Measurements from ENCODE around the gene DTX2.
"Not testable (repeated sequence)": the region's sequence is repeated elsewhere in the genome, so short reads cannot be mapped to it uniquely, and the experiment has no call there.

The DTX2 gene

DNA sequence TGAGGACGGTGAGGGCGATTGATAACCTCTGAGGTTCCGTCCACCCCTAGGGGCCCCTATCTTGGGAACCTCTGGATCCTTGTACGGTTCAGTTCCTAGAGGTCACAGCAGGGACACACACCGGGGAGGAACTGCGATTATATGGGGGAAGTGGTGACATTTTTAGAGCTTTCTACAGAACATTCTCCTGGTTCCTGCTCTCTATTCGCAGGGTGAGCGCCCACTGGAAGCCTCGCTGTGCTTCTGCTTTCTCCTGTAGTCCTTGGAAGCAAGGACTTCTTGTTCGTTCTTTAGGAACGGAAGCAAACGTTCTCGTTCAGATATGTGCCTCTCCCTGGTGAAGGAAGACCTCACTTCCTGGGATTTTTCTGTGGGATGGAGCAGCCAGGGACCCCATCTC is 26.5 kb downstream of the DTX2 start:
- DNase-seq (ENCODE audit: low read depth), result not testable (repeated sequence)

DNA sequence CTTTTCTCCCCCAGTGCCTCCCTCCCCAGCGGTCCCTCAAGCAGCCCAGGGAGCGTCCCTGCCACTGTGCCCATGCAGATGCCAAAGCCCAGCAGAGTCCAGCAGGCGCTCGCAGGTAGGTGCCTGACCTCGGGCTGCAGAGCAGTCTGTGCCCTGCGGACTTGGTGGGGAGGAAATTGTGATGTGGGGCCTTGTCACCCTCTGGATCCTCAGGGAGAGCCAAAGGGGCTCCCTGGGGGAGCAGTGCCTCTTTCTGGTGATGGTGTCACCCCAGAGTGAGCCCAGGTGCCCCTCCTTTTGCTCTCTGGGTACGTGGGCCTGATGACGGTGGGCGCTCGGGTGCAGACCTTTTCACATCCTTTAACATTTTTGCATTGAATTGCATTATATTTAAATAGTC is 30.6 kb downstream of the DTX2 start:
- DNase-seq (ENCODE audit: low read depth), result not testable (repeated sequence)

DNA sequence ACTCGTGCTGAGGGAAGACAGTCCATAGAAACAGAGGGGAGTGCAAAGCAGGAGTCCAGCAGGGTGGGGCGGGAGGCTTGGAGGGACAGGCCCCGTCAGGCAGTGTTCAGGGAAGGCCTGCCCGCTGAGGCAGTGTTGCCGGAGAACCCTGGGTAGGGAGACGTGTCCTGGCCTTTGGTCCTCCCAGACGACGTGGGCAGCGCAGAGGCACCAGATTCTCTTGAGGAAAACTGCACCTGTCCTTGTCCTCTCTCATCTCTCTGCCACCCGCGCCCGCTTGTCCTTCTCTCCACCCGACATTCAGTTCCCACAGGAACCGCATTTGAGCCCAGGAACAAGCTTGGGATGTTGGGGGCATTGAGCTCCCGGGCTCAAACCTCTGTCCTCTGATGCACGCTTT is 34.2 kb downstream of the DTX2 start:
- not testable (repeated sequence) for DNase-seq (ENCODE audit: low read depth)

DNA sequence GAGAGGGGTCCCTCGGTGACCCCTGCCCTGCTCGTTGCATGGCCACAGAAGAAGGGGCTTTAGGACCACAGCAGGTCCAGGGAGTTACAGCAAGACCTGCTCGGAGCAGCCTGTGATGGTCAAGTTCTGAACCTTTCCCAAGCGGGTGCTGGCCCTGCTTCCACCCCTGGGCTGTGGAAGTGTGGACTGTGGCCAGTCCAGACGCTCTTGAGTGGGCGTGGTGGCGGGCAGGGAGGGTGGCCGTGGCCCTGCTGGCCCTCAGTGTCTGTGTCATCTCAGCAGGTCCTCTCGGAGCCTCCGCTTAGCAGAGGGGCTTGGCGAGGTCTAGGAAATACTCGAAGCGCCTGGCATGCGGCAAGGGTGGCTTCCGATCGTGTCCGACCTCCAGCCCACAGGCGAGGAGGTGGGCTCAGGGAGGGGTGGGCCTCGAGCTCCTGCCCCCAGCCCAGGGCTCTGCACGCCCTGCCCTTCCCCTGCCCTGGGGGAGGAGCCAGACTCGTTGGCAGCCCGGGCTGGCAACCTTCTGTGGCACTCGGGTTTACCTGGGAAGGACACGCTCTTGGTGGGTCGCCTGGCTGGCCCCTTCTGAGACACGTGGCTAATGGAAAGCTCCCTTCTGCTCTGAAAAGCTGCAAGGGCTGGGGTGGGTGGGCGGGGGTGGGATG is 36.5 kb downstream of the DTX2 start:
- not testable (repeated sequence) for DNase-seq (ENCODE audit: low read depth)

DNA sequence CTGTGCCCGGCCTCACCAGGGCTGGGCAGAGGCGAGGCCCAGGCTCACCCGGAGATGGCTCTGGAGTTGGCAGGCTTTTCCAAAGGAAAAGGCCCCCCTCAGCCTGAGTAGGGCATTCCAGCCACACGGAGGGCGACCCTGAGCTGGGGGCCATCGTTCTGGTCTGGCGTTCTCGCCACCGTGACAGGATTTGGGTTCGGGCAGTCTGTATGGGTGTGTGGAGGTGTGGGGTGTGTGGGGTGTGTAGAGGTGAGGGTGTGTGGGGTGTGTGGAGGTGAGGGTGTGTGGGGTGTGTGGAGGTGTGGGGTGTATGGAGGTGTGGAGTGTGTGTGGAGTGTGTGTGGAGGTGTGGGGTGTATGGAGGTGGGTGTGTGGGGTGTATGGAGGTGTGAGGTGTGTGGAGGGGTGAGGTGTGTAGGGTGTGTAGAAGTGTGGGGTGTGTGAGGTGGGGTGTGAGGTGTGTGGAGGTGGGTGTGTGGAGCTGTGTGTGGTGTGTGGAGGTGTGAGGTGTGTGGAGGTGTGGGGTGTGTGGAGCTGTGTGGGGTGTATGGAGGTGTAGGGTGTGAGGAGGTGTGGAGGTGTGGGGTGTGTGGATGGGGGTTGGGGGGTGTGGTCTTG is 37.2 kb downstream of the DTX2 start:
- DNase-seq (ENCODE audit: low read depth), result not testable (repeated sequence)

DNA sequence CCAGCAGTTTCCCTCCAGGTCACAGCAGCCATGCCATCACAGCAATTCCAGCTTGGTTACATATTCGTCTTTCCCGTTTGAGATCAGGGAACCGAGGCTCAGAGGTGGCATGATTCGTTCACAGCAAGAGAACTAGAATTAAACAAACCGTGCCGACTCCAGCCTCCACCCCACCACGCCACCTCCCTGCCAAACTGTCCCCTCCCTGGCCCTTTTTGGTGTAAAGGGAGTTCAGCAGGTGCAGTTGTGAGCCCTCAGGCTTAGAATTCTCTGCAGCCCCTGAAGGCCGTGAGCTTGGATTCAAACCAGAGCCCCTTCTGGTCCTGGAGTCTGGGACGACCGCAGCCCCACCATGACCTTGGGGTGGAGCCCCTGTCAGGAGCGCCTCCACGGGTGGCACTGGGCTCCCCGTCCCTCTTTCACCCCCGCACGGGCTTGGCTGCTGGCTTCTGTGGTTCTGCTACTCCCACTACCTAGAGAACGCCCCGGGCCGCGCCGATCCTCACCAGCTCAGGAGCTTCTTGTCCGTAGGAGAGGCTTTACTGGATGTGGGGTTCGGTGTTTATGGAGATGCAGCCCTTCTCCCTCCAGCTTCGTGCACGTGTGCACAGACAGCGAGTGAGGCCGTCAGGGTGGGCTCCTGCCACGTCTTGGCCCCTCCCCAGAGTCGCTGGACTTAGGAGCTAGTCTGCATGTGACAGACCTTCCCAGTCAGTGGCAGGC is 37.9 kb downstream of the DTX2 start:
- DNase-seq (ENCODE audit: low read depth), result not testable (repeated sequence)

DNA sequence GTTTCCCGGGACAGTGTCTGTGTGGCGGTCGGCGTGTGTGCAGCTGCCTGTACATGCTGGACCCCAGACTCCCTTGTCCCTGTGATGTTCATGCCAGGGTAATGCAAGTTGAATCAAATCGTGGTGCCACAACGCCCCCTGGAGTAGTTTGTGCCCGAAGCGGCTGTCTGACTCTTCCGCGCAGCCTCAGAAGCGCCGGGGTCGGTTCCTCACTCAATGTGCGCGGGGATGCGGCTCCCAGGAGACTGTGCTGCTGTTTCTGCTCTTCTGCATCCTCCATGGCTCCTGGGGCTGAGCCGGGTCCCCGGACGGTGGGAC is 38.4 kb downstream of the DTX2 start:
- not testable (repeated sequence) for DNase-seq (ENCODE audit: low read depth)

DNA sequence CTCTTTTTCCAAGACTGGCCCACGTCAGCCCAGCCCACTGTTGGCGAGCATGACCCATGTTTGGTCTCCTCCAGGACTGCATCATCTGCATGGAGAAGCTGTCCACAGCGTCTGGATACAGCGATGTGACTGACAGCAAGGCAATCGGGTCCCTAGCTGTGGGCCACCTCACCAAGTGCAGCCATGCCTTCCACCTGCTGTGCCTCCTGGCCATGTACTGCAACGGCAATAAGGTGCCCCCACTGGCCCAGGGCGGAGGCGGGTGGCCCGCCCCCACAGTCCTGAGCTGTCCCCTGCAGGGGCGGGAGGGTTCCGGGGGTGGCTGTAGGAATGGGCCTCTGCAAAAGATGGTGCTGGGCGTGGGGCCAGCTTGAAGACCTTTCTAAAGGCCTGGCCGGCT is 40.7 kb downstream of the DTX2 start:
- not testable (repeated sequence) for DNase-seq (ENCODE audit: low read depth)

DNA sequence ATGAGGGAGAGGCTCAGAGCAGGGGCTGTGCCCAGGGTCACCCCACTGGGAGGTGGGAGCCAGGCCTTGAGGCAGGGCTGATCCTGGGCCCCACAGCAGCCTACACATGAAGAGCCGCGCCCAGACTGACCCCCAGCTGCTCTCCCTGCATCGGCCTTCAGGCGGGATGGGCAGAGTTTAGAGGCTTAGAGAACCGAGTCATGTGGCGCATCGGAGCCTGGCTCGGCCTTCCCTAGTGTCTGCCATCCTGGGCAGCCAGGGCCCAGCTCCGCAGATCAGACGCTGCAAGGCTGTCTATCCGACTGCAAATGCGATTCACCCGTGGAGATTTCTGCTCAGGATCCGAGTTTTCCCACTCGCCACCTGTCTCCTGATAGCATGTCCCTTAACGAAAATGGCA is 41.3 kb downstream of the DTX2 start:
- DNase-seq (ENCODE audit: low read depth), result not testable (repeated sequence)

DNA sequence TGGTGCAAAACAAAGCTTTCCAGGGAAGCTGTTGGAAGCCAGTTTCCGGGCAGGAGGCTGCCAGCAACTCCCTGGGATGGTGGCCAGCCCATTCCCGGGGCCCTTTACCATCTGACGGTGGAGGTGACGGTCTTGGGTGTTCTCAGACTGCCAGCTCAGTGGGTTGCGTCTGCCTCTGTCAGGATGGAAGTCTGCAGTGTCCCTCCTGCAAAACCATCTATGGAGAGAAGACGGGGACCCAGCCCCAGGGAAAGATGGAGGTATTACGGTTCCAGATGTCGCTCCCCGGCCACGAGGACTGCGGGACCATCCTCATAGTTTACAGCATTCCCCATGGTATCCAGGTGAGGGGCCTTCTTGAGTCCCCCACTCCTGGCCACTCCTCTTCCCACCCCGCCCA is 41.7 kb downstream of the DTX2 start:
- DNase-seq (ENCODE audit: low read depth), result not testable (repeated sequence)

DNA sequence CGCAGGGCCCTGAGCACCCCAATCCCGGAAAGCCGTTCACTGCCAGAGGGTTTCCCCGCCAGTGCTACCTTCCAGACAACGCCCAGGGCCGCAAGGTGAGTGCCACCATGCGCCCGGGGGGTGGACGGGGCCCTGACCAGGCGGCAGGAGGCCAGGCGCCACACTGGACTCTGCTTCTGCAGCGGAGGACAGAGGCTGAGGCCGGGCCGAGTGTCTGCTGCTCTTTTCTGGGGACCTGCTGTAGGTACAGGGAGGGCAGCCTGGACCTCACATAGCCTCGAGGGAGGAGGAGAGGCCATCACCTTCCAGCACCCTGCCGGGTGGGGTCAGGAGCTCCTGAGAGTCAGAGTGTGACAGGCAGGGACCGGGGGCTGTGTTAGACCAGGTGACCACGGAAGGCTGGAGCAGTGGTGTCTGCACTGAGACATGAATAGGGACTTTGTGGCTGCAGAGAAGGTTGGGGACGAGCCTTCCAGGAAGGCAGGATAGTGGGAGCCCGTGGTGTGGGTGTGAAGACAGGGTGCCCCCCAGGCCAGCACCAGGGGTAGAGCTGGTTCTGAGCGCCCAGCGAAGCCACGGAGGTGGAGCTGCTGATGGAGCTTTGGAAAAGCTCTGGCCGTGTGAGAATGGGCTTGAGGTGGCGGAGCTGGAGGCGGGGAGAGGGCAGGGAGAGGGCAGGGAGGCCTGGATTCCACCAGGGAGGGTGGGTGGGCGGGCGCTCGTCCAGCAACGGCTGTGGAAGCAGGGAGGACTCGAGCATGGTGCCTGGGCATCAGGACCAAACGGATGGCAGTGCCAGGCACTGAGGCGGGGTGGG is 43.0 kb downstream of the DTX2 start:
- not testable (repeated sequence) for DNase-seq (ENCODE audit: low read depth)

DNA sequence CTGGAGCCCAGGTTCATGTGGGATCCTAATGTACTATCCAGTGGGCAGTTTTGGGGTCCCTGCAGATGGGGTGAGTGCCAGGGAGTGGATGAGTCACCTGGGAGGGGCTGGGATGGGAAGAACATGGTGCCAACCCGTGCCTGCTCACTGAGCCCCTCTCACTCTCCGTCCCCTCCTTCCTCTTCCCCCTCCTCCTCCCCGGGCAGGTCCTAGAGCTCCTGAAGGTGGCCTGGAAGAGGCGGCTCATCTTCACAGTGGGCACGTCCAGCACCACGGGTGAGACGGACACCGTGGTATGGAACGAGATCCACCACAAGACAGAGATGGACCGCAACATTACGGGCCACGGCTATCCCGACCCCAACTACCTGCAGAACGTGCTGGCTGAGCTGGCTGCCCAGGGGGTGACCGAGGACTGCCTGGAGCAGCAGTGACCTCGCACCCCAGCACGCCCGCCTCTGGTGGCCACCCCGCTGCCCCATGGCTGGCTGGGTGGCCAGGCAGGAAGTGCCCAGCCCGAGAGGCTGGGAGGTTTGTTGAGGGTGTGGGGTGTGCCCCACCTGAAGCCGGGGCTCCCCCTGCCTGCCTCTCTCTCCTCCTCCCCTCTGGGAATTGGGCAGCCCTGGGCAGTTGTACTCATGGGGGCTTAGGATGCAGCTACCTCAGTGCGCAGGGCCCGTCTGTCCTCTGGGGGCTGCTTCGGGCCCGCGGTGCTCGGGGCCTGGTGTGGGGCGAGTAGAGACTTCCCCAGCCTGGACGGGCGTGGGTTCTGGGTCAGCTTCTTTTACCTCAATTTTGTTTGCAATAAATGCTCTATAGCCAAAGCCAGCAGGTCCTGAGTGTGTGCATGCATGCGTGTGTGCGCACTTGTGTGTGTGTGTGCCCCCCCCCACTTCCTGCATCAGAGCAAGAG is 43.9 kb downstream of the DTX2 start:
- no peak for DNase-seq (ENCODE audit: low read depth)

DNA sequence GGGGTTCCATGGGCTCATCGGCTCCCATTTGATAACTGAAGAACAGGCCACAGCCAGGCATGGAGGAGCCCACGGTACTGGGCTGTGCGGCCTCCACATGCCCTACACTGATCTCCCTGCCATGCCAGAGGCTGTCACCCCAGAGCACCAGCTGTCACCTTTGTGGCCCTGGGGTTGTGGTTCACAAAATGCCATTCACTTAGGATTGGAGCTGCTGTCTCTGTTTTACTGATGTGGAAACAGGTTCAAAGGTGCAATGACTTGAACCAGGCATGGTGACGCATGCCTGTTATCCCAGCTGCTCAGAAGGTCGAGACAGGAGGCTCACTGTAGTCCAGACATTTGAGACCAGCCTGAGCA is 44.6 kb downstream of the DTX2 start:
- no peak for DNase-seq (ENCODE audit: low read depth)

DNA sequence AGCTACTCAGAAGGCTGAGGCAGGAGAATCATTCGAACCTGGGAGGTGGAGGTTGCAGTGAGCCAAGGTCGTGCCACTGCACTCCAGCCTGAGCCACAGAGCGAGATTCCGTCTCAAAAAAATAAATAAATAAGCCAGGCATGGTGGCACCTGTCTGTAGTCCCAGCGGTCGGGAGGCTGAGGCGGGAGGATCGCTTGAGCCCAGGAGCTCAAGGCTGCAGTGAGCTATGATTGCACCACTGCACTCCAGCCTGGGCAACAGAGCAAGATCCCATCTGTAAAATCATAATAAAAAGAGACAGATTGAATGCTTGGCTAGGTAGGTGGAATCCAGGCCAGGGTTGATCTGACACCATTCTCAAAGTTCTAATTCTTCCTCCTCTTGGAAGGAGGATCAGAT is 45.1 kb downstream of the DTX2 start:
- DNase-seq (ENCODE audit: low read depth), result not testable (repeated sequence)

DNA sequence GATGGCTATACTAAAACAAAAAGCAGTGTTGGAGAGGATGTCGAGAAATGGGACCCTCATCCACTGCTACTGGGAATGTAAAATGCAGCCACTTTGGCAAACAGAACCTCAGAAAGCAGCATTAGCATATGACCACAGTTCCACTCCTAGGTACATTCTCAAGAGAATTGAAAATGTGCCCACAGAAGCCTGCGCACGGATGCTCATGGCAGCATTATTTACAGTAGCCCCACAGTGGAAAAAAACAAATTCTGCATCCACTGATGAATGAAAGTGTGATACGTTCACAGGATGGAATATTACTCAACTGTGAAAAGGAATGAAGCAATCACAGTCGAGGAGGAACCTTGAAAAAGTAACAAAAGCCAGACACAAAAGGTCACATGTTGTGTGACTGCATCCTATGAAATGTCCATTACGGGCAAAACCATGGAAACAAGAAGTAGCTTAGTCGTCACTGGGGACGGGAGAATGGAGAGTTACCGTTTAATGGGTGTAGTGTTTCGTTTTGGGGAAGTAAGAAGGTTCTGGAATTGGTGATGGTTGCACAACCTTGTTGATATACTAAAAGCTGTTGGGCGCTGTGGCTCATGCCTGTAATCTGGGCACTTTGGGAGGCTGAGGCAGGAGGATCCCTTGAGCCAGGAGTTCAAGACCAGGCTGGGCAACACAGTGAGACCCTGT is 46.4 kb downstream of the DTX2 start:
- no peak for DNase-seq (ENCODE audit: low read depth)

DNA sequence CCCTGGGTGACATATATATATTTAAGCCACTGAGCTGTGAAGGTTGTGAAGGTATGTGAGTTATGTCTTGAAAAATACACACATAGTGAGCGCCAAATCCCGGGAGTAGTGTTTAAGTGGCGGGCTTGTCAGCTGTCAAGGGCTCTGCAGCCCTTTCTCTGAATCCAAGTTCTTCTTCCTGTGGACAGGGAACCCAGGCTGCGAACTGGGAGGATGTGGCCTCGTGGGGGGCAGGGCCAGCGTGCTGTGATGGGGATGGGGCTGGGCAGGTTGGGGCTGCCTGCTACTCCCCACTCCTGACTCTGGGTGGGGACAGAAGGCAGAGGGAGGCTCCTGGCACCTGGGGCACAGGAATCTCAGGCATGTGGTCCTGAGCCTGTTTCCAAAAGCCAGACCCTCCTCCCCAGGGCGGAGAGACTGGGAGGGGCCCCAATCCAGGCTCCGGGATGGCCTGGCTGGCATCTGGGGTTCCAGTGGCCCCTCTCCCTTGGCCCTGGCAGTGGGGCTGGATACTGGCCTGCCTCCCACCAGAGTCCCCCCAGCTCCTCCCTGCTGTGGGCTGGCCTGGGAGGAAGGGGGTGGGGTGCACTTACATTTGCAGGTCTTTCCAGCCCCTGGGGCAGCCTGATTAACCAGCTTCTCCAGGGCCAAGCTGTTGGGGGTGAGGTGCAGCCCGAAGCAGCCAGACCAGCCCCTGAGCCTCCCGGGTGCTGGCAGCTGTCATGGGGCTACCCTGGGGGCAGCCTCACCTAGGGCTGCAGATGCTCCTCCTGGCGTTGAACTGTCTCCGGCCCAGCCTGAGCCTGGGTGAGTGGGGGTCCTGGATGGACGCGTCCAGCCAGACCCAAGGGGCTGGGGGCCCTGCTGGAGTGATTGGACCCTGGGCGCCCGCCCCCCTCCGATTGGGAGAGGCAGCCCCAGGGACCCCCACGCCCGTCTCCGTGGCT is 48.7 kb downstream of the DTX2 start, which contains the start of gene UPK3B:
UPK3B (plus strand) TSS at position 622 of the 947 bp plus-strand sequence; CDS start at position 723, 101 bp downstream.
- DNase-seq (ENCODE audit: low read depth), result no peak

DNA sequence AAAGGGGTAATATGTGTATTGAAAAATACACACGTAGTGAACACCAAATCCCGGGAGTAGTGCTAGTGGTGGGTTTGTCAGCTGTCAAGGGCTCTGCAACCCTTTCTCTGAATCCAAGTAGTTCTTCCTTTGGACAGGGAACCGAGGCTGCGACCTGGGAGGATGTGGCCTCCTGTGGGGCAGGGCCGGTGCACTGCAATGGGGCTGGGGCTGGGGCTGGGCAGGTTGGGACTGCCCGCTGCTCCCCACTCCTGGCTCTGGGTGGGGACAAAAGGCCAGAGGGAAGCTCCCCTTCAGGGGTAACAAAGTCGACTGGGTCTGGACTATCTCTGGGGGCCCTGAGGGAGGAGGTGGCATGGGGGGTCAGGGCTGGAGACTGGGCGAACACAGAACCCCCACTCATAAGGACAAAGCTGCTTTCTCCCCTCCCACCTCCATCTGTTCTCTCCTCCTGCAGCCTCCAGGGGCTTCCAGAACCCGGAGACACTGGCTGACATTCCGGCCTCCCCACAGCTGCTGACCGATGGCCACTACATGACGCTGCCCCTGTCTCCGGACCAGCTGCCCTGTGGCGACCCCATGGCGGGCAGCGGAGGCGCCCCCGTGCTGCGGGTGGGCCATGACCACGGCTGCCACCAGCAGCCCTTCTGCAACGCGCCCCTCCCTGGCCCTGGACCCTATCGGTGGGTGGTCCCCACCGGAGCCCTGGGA is 49.8 kb downstream of the DTX2 start:
- not testable (repeated sequence) for DNase-seq (ENCODE audit: low read depth)

DNA sequence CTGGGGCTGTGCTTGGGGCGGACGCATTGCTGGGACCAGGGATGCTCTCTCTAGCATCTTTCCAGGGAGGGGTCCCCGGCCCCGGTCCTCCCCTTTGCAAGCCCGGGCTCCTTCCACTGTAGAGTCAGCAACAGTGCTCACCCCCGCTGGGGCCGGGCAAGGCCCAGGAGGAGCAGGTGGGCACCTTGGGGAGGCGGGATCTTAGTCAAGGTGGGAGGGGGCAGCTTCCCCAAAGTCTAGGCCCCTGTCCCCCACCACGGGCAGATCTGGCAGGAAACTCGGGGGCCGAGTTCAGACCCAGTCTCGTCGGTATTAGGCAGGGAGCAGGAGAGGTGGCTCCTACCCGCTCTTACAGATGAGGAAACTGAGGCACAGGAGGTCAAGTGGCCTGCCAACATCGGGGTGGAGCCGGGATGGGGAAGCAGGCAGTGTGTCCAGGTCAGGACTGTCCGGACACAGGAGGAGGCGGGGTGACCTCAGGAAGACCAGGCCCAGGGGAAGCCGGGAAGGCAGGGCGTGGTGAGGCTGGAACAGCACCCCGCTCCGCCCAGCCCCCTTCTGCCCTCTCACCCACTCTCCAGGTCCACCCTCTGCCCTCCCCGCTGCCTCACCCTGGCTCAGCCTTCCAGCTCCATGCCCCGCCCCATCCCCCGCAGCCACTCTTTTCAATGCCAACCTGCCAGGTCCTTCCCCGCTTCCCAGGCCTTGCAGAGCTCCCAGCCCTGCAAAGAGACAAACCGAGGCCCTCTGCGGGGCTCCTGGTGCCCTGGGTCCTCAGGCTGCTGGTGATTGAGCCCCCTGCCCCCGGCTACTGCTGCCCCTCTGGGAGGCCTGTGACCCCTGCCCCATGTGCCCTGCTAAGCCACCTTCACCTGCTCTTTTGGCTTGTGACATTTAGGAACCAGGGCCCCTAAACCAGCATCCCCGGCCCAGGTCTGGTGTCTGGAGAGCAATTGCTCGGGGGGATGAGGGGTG is 50.7 kb downstream of the DTX2 start:
- DNase-seq (ENCODE audit: low read depth), result not testable (repeated sequence)
